Lower leg skin (tissue), 4 donors: ENCODE measurements around the gene GIMAP8. TPM values are rescaled to one million over a fixed set of nuclear protein-coding genes. Genes with fewer than 3 reads are reported as not detected.
"Not testable (repeated sequence)": the region's sequence is repeated elsewhere in the genome, so short reads cannot be mapped to it uniquely, and the experiment has no call there.

Source experiments
- DNase-seq, 2 donors: peaks; one replicate each; pipeline ENCODE4 v3.0.0-alpha.2; 2019; ENCODE audit warnings: low spot score in 2 of 2
- H3K4me3 ChIP-seq: fragments of 200-600 bp; sonication (generic); 2 replicates; pipeline ENCODE4 v1.5.1; 2017; ENCODE audit warnings: mild to moderate bottlenecking, low read depth; ENCODE audit not compliant: poor library complexity, severe bottlenecking
- POLR2A ChIP-seq, 2 donors: fragments of 450-650 bp; IDR thresholded peaks; one replicate each; pipeline ENCODE4 v1.6.1; 2016 to 2017; ENCODE audit warnings: antibody characterized with exemption in 2 of 2, mild to moderate bottlenecking in 1 of 2, moderate library complexity in 1 of 2
- WGBS, 2 donors: methylation state at CpG; one replicate each; pipeline ENCODE4 v1.1.5; 2018; 5-methylcytosine and 5-hydroxymethylcytosine counted together
- intact Hi-C: fragments of 100-400 bp; cut with DNase I; formaldehyde crosslinking; loops from one replicate; pipeline ENCODE4 v1.15.0; 2023; ENCODE audit warnings: low total_unique reads
- total RNA-seq, 4 donors: library from RNA; depleted of rRNA; stranded (reverse); fragments of >200 nt; gene quantifications; one replicate each; pipeline ENCODE4 v1.1.0, GENCODE V29; 2016
- TF ChIP-seq, protein P1 (sequence below), 3 donors: fragments of 450-650 bp; IDR thresholded peaks; one replicate each; pipeline ENCODE4 v1.5.1; 2016; ENCODE audit warnings: antibody characterized with exemption in 3 of 3, mild to moderate bottlenecking in 3 of 3, moderate library complexity in 2 of 3

GIMAP8 gene
- total RNA-seq, 4 donors from 2014 or later: 2.3 to 10.7 (median 3.4) TPM

DNA sequence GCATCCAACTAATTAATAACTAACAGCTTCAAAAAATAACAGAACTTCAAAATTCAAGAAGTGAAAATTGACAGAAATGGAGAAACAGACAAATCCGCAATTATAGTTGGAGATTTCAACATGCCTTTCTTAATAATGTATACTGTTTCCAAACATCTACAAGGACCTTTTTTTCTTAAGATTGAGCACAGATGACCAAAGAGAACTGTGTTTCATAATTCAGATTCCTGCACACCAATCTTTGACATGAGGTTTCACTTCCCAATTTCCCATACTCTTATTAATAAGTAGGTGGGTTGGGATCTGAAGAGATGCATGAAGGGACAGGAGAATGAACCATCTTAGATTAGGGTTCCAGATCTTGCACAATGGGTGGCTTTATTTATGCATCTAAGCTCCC is 39.4 kb downstream of the GIMAP8 start:
- no peak for DNase-seq
- intact Hi-C loops: no loop called here
- TF ChIP-seq, protein P1, sequence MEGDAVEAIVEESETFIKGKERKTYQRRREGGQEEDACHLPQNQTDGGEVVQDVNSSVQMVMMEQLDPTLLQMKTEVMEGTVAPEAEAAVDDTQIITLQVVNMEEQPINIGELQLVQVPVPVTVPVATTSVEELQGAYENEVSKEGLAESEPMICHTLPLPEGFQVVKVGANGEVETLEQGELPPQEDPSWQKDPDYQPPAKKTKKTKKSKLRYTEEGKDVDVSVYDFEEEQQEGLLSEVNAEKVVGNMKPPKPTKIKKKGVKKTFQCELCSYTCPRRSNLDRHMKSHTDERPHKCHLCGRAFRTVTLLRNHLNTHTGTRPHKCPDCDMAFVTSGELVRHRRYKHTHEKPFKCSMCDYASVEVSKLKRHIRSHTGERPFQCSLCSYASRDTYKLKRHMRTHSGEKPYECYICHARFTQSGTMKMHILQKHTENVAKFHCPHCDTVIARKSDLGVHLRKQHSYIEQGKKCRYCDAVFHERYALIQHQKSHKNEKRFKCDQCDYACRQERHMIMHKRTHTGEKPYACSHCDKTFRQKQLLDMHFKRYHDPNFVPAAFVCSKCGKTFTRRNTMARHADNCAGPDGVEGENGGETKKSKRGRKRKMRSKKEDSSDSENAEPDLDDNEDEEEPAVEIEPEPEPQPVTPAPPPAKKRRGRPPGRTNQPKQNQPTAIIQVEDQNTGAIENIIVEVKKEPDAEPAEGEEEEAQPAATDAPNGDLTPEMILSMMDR (IDR thresholded peaks at IDR 0.05): no peak
- TF ChIP-seq POLR2A (IDR thresholded peaks at IDR 0.05): no peak
- 85 to 86% methylated on average over 1 of the region's 1 CpG for WGBS, 2 donors
- H3K4me3 ChIP-seq: no peak overlapping the region

DNA sequence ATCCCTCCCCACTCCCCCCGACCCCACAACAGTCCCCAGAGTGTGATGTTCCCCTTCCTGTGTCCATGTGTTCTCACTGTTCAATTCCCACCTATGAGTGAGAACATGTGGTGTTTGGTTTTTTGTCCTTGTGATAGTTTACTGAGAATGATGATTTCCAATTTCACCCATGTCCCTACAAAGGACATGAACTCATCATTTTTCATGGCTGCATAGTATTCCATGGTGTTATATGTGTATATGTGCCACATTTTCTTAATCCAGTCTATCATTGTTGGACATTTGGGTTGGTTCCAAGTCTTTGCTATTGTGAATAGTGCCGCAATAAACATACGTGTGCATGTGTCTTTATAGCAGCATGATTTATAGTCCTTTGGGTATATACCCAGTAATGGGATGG is 43.0 kb downstream of the GIMAP8 start:
- H3K4me3 ChIP-seq, DNase-seq, intact Hi-C loops: not testable (repeated sequence)
- WGBS, 2 donors: 69 to 73% methylated on average over 3 of the region's 3 CpGs

DNA sequence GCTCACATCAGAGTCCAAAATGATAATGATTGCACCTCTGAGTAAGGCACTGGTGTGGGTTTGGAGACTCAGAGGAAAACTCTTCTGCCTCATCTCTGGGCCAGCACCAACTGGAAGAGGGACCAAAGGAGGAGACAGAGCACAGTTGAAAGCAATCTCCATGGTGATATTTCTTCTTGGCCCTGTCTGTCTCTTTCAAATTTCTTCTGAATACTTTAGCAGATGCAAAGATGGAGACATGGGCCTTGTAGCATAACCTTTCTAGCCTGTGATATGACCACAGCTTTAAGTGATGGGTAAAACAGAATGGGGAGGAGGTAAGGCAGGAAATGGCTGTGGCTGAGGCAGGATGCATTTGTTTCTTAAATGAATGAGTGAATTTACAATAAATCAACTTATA is 52.1 kb downstream of the GIMAP8 start:
- intact Hi-C loops: no loop called here
- TF ChIP-seq, protein P1 (IDR thresholded peaks at IDR 0.05): no peak
- TF ChIP-seq POLR2A (IDR thresholded peaks at IDR 0.05): no peak

DNA sequence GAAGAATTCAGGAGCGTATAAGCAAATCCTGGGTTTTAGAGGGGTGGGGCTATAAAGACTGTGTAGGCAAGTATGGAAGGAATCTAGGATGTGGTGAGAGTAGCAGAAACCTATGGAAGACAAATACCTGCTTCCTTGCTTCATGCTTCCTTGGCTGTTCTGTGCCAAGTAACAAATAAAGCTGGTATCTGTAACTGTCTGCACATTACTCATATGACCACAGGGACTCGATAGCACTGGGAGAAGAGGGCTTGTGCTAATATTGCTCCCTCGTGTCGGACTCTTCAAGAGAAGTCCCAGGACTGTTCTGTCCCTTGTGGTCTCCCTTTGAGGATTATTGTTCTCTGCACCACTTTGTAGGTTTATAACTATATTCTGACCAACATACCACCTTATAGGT is 52.7 kb downstream of the GIMAP8 start:
- WGBS, 2 donors: 85 to 89% methylated on average over 4 of the region's 4 CpGs
- TF ChIP-seq, protein P1 (IDR thresholded peaks at IDR 0.05): no peak
- no peak for TF ChIP-seq POLR2A (IDR thresholded peaks at IDR 0.05)
- no peak overlapping the region for H3K4me3 ChIP-seq
- intact Hi-C loops: no loop called here
- no peak for DNase-seq

More for the DNA sequence above, 52.1 kb downstream of the GIMAP8 start:
- DNase-seq: no peak
- H3K4me3 ChIP-seq: no peak overlapping the region

DNA sequence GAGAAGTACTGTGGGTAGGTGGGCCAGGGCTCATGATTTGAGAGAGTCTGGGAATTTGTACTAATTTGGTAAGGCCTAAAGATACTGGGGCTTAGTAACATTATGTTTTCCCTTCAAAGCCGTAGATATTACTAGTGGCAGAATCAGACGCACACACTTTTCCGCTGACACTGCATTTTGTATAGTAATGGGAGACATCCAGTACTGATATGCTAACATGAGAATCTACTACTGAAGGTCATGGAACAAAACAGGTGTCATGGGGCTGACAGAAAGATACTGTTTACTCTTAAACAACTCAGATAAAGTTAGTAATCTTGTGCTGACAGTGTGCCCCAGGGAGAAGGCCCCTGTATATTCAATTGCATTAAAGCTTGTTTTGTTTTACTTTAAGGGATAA is 53.2 kb downstream of the GIMAP8 start:
- 81 to 83% methylated on average over 3 of the region's 3 CpGs for WGBS, 2 donors

DNA sequence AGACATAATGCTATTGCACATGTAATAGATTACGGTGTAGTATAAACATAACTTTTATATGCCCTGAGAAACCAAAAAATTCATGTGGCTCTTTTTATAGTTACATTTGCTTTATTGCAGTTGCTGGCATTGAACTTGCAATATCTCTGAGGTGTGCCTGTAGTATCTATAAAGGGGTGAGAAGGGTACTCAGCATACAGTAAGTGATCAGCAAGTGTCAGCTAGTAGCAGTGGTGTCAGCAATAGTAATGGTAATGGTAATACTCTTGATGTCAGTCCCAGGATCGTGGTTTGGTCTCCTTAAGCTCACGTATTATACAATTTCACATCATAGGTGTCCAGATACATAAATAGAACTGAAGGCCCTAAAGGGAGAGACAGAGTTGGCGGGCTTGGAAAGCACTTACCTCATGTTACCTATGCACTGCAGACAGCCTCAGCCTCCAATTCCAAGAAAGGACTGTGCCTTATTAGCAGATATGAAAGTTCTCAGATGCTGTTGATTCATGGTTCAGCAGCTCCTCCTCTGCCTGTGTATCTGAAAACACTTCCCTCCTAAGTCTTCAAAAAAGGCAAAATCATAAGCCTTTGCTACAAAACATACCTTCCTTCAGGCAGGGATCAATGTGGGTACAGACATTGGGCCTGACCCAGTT is 57.6 kb downstream of the GIMAP8 start:
- WGBS, 2 donors: 92% methylated on average over 4 of the region's 4 CpGs

More for the DNA sequence above, 53.2 kb downstream of the GIMAP8 start:
- intact Hi-C loops: no loop called here
- TF ChIP-seq POLR2A (IDR thresholded peaks at IDR 0.05): no peak
- TF ChIP-seq, protein P1 (IDR thresholded peaks at IDR 0.05): no peak
- H3K4me3 ChIP-seq: no peak overlapping the region
- no peak for DNase-seq

More for the DNA sequence above, 57.6 kb downstream of the GIMAP8 start:
- no peak for DNase-seq
- H3K4me3 ChIP-seq: no peak overlapping the region
- intact Hi-C loops: no loop called here
- TF ChIP-seq, protein P1 (IDR thresholded peaks at IDR 0.05): no peak
- TF ChIP-seq POLR2A (IDR thresholded peaks at IDR 0.05): no peak
